NCI-H2196 treated with DMSO at 0.1 percent for 48 hours (cell line): ENCODE data around the gene YWHAQ.
"Not testable (repeated sequence)": the region's sequence is repeated elsewhere in the genome, so short reads cannot be mapped to it uniquely, and the experiment has no call there.

Experiments used
- DNase-seq: peaks from one replicate; lab custom pipeline; 2025; ENCODE audit not compliant: unreplicated experiment; lab: John Stamatoyannopoulos, UW

Gene YWHAQ

GRCh38 chr2:9552219-9553178 is 78.3 kb downstream of the YWHAQ start:
- no peak for DNase-seq

- DNase-seq = not testable (repeated sequence)
These were observed 79.9 kb downstream of the YWHAQ start for GRCh38 chr2:9550859-9551391.

GRCh38 chr2:9549420-9549819 is 81.4 kb downstream of the YWHAQ start:
- DNase-seq = no peak

GRCh38 chr2:9548506-9548905 is 82.3 kb downstream of the YWHAQ start:
- no peak for DNase-seq

- DNase-seq = no peak
These were observed 83.4 kb downstream of the YWHAQ start for GRCh38 chr2:9547262-9547991.

- no peak for DNase-seq
These were observed 85.3 kb downstream of the YWHAQ start for GRCh38 chr2:9545502-9545901.

- DNase-seq = no peak
These were observed 87.2 kb downstream of the YWHAQ start for GRCh38 chr2:9543557-9543956.

GRCh38 chr2:9539531-9539930 is 91.3 kb downstream of the YWHAQ start:
- DNase-seq = no peak

- no peak for DNase-seq
These were observed 92.7 kb downstream of the YWHAQ start for GRCh38 chr2:9538000-9538507.

GRCh38 chr2:9536504-9536903 is 94.3 kb downstream of the YWHAQ start:
- no peak for DNase-seq

- no peak for DNase-seq
These were observed 95.6 kb downstream of the YWHAQ start for GRCh38 chr2:9535177-9535576.
